Immature natural killer cell (primary cell): ENCODE results near the gene MRPL27. TPM values are rescaled to one million over a fixed set of nuclear protein-coding genes. Genes with fewer than 3 reads are reported as not detected.

ENCODE experiments used
- DNase-seq, 3 donors: peaks; one replicate each; pipeline ENCODE4 v3.0.0; 2022; ENCODE audit warnings: mixed read lengths in 1 of 3
- H3K27ac Mint-ChIP-seq, 6 donors: one replicate each; pipeline ENCODE4 v1.8.0; 2020; ENCODE audit warnings: mixed read lengths in 6 of 6, mild to moderate bottlenecking in 5 of 6, inconsistent platforms in 4 of 6, moderate library complexity in 3 of 6
- H3K27me3 Mint-ChIP-seq, 3 donors: one replicate each; pipeline ENCODE4 v1.8.0; 2020 to 2021; ENCODE audit warnings: low read depth in 3 of 3, mild to moderate bottlenecking in 3 of 3, mixed read lengths in 3 of 3, moderate library complexity in 3 of 3, inconsistent platforms in 1 of 3
- H3K36me3 Mint-ChIP-seq, 3 donors: one replicate each; pipeline ENCODE4 v1.8.0; 2020; ENCODE audit warnings: mixed read lengths in 3 of 3, inconsistent platforms in 2 of 3, mild to moderate bottlenecking in 2 of 3
- H3K4me1 Mint-ChIP-seq, 2 donors: one replicate each; pipeline ENCODE4 v1.8.0; 2020; ENCODE audit warnings: inconsistent platforms in 2 of 2, mild to moderate bottlenecking in 2 of 2, mixed read lengths in 2 of 2, moderate library complexity in 1 of 2
- H3K4me3 Mint-ChIP-seq, 5 donors: one replicate each; pipeline ENCODE4 v1.8.0; 2020; ENCODE audit warnings: mild to moderate bottlenecking in 5 of 5, mixed read lengths in 5 of 5, inconsistent platforms in 3 of 5, moderate library complexity in 3 of 5
- H3K9me3 Mint-ChIP-seq, 6 donors: one replicate each; pipeline ENCODE4 v1.8.0; 2020; ENCODE audit warnings: mild to moderate bottlenecking in 6 of 6, mixed read lengths in 6 of 6, inconsistent platforms in 4 of 6, moderate library complexity in 3 of 6
- polyA plus RNA-seq, 3 donors: library from polyadenylated mRNA; unstranded; fragments of 300-500 nt; fragmentation: Illumina TruSeq; gene quantifications; one replicate each; pipeline ENCODE4 v1.2.3, GENCODE V29; 2021

MRPL27 gene
- polyA plus RNA-seq, 3 donors from 2014 or later = 47.8 to 69.1 (median 49.4) TPM

DNA sequence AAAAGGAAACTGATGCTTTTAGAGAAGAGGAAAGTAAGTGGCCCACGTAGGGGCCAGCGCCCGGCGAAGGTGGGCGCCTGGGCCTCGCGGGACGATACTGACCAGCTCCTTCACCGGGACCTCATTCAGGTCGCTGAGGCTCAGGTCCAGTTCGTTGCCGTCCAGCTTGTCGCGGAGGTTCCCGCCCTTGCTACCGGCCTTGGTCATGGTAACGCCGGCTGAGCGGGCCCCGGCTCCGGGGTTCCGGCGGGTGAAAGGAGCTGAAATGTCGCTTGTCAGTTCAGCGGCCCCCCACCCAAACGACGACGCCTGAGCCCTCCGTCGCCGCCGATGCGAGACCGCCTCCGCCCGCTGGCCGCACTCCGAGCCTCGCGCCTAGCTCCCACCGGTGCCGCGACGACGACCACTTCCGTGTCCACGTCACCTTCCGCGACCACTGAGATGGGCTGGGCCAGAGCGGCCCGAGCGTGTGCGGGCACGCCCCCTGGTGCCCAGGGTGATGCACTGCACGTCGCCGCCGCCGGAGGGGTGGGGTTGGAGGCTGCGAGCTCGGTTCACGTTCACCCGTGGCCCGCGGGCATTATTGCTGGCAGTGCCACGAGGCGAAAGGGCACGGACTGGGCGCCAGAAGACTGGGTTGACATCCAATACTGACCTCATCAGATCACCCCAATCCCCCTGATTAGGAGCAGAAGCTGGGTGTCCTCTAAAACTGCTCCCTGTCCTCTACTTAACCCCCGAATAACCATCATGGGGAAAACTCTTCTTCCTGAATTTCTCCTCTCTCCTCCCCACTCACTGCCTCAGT is 24.3 kb upstream of the MRPL27 start, which contains the start of gene LRRC59:
Gene LRRC59, minus strand, starts transcription at position 413 of the 808 bp plus-strand sequence. Its CDS starts 206 bp downstream, at position 207.
- peaks cover 0 to 3% (median 0%) of the 10 kb centered on the region in 6 donors for H3K9me3 Mint-ChIP-seq
- H3K27ac Mint-ChIP-seq = peak within 1 kb of the TSS; percentile 84 to 94 (median 90)
- H3K27me3 Mint-ChIP-seq = peaks cover 0 to 8% (median 7%) of the 10 kb centered on the region in 3 donors
- peak within 1 kb of the TSS; percentile 85 to 93 (median 89) for H3K4me3 Mint-ChIP-seq
- peaks cover 7 to 15% (median 14%) of the 10 kb centered on the region in 3 donors for H3K36me3 Mint-ChIP-seq
- DNase-seq = peak; percentile 93 to 95 (median 93)
- peaks cover 33 to 45% of the 10 kb centered on the region in 2 donors for H3K4me1 Mint-ChIP-seq

DNA sequence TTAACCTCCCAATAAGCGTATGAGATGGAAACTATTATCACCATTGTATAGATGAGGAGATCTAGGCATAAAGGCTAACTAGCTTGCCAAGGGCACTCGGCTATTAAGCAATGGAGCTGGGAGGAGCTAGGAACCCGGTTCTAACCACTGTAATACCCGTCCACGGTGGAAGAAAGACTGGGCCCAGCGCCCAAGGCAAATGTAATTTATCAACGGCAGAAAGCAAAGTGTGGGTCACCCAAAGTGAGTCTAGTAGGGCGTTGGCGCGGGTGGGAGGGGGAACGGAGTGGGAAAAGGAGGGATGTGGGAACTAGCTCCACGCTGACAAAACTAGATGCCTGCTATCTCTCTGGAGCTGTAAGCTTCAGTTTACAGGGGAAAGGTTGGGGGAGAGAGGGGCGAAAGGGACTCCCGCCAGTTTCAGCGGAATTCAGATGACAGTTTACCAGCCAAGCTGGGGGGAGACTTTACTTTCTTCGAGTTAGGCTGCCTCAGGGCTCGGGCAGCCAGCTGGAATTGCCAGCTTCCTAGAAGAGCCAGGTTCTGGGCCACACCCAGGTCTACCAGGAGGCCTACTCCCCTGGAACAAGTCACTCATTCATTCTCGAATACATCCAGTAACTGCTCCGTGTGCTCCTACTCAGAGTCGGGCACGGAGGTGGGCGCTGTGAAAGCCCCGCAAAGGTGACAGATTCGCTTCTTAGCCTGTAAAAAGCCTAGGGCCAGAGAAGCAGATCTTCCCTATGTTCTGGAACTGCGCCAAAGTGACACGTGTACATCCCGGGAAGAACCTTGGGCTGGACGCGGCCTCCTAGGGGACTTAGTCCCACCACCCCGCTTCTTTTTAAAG is 23.5 kb upstream of the MRPL27 start:
- Mint-ChIP-seq H3K4me1 (peaks cover 33 to 45% of the 10 kb centered on the region in 2 donors), H3K9me3 (peaks cover 0 to 3% (median 0%) of the 10 kb centered on the region in 6 donors), H3K36me3 (peaks cover 7 to 20% (median 16%) of the 10 kb centered on the region in 3 donors), H3K27ac (peak overlapping the region; percentile 82 to 94 (median 84)), H3K4me3 (peak overlapping the region; percentile 85 to 93 (median 89)), H3K27me3 (peaks cover 0 to 8% (median 8%) of the 10 kb centered on the region in 3 donors)
- peak in 2 of 3 donors; percentile 18 to 26 for DNase-seq

DNA sequence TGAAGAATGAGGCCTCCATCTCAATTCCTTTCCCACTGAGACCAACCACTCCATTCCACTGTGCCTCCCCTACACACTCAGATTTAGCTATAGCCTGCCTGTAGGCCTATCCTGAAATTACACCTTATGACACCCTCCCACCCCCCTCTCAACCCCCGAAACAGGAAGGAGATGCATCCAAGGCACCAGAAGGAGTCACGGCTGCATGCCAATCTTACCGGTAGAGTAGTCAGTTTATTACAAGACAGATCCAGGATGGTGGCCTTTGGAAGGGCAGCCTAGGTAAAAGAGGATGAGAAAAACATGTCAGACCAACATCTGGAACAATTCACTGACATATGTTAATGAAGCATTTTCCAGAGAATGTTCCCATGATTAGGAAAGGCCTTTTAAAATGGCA is 21.7 kb upstream of the MRPL27 start:
- Mint-ChIP-seq H3K27ac (peak overlapping the region in 2 of 6 donors; percentile 58 to 74), H3K27me3 (peaks cover 0 to 8% (median 8%) of the 10 kb centered on the region in 3 donors), H3K4me3 (peak overlapping the region; percentile 33 to 85 (median 57)), H3K36me3 (peaks cover 7 to 29% (median 29%) of the 10 kb centered on the region in 3 donors), H3K9me3 (peaks cover 0 to 3% (median 0%) of the 10 kb centered on the region in 6 donors), H3K4me1 (peaks cover 33 to 45% of the 10 kb centered on the region in 2 donors)
- DNase-seq = no peak

DNA sequence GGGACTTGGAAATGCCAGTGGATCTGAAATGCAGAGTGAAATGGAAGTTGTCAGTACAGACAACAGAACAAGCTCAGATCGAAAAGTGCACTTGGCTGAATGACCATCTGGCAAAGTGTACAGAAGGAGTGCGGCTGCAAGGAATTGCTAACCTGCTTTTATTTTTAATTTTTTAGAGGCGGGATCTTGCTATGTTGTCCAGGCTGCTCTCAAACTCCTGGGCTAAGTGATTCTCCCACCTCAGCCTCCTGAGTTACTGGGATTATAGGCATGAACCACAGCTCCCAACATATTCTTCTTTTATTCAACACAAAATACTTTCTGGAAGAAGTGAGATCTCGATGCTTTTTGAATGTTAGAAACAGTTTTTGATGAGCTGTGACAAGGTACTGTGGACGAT is 20.7 kb upstream of the MRPL27 start:
- peaks cover 7 to 36% (median 36%) of the 10 kb centered on the region in 3 donors for H3K36me3 Mint-ChIP-seq
- H3K27ac Mint-ChIP-seq = peak overlapping the region in 1 of 6 donors; percentile 58
- H3K27me3 Mint-ChIP-seq = peaks cover 0 to 8% (median 8%) of the 10 kb centered on the region in 3 donors
- no peak for DNase-seq
- H3K4me3 Mint-ChIP-seq = no peak overlapping the region
- H3K4me1 Mint-ChIP-seq = peaks cover 33 to 45% of the 10 kb centered on the region in 2 donors
- no peaks in the 10 kb centered on the region for H3K9me3 Mint-ChIP-seq

DNA sequence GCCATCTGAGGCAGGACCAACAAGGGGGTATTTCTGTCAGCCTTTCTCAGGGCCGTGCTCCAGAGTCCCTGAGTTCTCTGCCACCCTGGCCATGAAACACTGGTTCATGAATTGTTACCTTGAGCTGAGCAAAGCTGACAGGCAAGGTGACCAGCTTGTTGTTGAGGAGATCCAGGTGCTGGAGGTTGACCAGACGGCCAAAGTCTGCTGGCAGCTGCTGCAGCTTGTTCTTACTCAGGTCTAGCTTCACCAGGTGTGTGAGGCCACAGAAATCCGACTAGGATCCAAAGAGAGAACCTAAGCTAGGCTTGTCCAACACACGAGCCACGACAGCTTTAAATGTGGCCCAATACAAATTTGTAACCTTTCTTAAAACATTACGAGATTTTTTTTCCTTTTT is 19.6 kb upstream of the MRPL27 start:
- Mint-ChIP-seq H3K9me3 (no peaks in the 10 kb centered on the region), H3K4me1 (peaks cover 31 to 41% of the 10 kb centered on the region in 2 donors), H3K27me3 (peaks cover 0 to 7% (median 6%) of the 10 kb centered on the region in 3 donors), H3K36me3 (peaks cover 7 to 44% (median 42%) of the 10 kb centered on the region in 3 donors), H3K27ac (no peak overlapping the region), H3K4me3 (no peak overlapping the region)
- DNase-seq = no peak

DNA sequence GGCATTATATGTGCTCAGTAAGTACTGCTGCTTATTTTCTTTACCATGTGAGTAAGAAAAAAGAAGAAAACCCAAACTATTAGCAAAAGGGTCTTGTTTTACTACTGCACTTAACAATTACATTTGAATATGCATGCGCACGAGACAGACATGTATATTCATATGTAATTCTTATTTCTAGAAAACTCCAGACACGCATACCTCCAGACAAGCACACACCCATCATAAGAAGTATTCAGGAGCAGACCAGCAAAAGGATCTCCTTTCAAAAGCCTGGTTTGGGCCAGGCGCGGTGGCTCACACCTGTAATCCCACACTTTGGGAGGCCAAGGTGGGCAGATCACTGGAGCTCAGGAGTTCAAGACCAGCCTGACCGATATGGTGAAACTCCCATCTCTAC is 16.6 kb upstream of the MRPL27 start:
- H3K4me3 Mint-ChIP-seq = no peak overlapping the region
- H3K9me3 Mint-ChIP-seq = no peaks in the 10 kb centered on the region
- H3K4me1 Mint-ChIP-seq = peaks cover 6 to 30% of the 10 kb centered on the region in 2 donors
- peaks cover 0 to 4% (median 0%) of the 10 kb centered on the region in 3 donors for H3K27me3 Mint-ChIP-seq
- H3K36me3 Mint-ChIP-seq = peaks cover 18 to 64% (median 63%) of the 10 kb centered on the region in 3 donors
- no peak overlapping the region for H3K27ac Mint-ChIP-seq
- no peak for DNase-seq

DNA sequence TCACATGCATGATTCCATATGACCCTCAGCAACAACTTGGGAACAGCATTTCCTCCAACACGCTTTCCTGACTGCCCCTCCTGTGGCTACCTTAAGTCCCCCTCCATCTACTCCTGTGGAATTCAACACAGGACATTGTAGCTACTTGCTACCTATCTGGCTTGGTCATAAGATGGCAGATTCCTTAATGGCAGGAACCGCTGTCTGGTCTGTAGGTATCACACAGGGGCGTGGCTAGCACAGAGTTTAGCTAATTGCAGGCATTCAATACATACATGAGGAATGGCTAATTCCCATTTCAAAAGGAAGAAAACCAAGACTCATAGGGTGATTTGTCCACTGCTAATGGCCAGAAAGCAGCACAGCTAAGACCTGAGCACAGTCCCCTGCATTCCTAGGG is 15.7 kb upstream of the MRPL27 start:
- no peak overlapping the region for H3K27ac Mint-ChIP-seq
- no peak for DNase-seq
- no peaks in the 10 kb centered on the region for H3K9me3 Mint-ChIP-seq
- peaks cover 0 to 4% (median 3%) of the 10 kb centered on the region in 3 donors for H3K27me3 Mint-ChIP-seq
- peaks cover 1 to 22% of the 10 kb centered on the region in 2 donors for H3K4me1 Mint-ChIP-seq
- H3K36me3 Mint-ChIP-seq = peaks cover 22 to 61% (median 60%) of the 10 kb centered on the region in 3 donors
- no peak overlapping the region for H3K4me3 Mint-ChIP-seq

DNA sequence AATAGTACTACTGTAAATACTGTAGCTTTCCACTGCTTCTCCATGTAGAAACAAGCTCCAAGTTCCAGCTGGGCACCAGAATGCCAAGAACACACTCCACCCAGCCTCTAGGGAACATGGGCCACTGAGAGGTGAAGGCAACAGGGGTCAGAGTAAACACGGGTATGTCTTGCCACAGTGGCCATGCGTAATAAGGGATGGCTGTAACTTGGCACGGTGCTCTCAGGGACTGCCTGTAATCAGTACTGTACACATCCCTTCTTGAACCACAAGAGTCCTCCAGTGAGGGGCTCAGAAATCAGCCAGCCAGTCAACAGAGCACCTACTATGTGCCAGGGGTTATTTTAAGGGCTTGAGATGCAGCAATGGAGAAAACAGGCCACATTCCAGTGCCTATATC is 13.5 kb upstream of the MRPL27 start:
- peaks cover 19 to 58% (median 50%) of the 10 kb centered on the region in 3 donors for H3K36me3 Mint-ChIP-seq
- peak overlapping the region in 1 of 6 donors; percentile 30 for H3K27ac Mint-ChIP-seq
- H3K27me3 Mint-ChIP-seq = peaks cover 0 to 4% (median 3%) of the 10 kb centered on the region in 3 donors
- no peak for DNase-seq
- H3K4me3 Mint-ChIP-seq = no peak overlapping the region
- peaks cover 1 to 14% of the 10 kb centered on the region in 2 donors for H3K4me1 Mint-ChIP-seq
- no peaks in the 10 kb centered on the region for H3K9me3 Mint-ChIP-seq

DNA sequence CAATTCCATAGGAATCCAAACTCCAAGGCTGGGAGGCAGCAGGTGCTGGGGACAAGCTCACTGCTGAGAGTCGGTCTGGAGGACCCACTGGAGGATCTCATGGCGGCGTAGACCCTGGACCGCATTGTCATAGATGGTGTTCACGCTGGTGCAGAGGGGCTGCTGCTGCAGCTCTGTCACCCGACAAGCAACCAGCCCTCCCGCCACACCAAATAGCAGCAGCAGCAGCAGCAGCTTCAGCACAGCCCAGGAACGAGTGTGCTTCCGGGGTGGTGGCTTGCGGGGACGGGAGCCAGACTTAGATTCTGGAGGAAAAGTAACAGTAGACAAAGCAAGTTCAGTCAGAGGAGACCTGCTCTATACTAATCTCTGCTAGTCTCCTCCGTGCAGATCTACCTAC is 9.9 kb upstream of the MRPL27 start:
- peaks cover 1 to 14% of the 10 kb centered on the region in 2 donors for H3K4me1 Mint-ChIP-seq
- H3K27me3 Mint-ChIP-seq = peaks cover 0 to 11% (median 3%) of the 10 kb centered on the region in 3 donors
- H3K36me3 Mint-ChIP-seq = peaks cover 19 to 37% (median 27%) of the 10 kb centered on the region in 3 donors
- no peak overlapping the region for H3K4me3 Mint-ChIP-seq
- H3K27ac Mint-ChIP-seq = no peak overlapping the region
- no peak for DNase-seq
- H3K9me3 Mint-ChIP-seq = no peaks in the 10 kb centered on the region

DNA sequence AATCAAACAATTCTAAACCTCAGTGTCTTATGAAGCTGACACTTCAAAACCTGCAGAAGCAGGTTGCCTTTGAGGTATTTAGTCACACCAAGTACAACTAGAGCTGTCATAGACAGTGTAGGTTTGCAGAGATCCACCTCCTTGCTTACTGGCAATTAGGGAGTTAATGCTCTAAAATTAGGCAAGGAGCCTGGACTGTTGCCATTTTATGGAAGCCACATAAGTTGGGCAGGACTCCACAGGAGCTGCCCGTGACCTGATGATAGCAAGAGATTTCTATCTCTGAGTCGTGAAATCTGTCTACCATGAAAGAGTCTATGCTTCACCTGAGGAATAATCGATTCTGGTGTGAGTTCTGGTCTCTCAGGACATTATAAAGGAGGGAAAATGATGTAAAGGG is 8.9 kb upstream of the MRPL27 start:
- peak overlapping the region in 1 of 6 donors; percentile 25 for H3K27ac Mint-ChIP-seq

DNA sequence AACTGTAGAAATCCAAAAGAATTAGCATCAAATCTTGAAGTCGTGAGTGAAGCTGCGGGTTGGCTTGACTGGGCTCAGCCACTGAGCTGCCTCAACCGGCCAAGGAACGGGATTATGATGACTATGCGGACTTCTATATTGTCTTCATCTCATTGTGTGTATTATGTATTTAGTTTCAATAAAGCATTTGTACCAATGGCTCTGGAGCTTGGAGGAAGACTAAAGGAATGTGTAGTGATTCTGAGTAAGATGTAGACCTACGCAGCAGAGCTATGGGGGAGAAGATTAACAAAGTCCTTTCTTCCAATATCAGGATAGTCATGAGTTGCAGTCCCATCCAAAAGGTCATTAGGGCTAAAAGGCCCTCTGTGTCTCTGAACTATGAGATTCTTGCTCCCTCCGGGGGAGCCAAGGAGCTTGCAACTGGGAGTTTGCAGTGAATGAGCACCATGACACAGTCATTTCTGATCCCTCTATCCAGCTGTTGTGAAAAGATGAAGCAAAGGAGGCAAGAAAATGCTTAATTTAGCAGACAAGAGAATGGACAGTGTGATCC is 8.4 kb upstream of the MRPL27 start:
- Mint-ChIP-seq H3K4me3 (no peak overlapping the region), H3K4me1 (peaks cover 0 to under 1% of the 10 kb centered on the region in 2 donors), H3K27ac (no peak overlapping the region), H3K9me3 (no peaks in the 10 kb centered on the region), H3K36me3 (peaks cover 12 to 25% (median 13%) of the 10 kb centered on the region in 3 donors), H3K27me3 (peaks cover 0 to 11% (median 3%) of the 10 kb centered on the region in 3 donors)
- DNase-seq = no peak

More for the DNA sequence above, 8.9 kb upstream of the MRPL27 start:
- Mint-ChIP-seq H3K36me3 (peaks cover 13 to 27% (median 17%) of the 10 kb centered on the region in 3 donors), H3K4me1 (peaks cover 1 to 6% of the 10 kb centered on the region in 2 donors), H3K9me3 (no peaks in the 10 kb centered on the region), H3K4me3 (no peak overlapping the region), H3K27me3 (peaks cover 0 to 11% (median 3%) of the 10 kb centered on the region in 3 donors)
- no peak for DNase-seq

DNA sequence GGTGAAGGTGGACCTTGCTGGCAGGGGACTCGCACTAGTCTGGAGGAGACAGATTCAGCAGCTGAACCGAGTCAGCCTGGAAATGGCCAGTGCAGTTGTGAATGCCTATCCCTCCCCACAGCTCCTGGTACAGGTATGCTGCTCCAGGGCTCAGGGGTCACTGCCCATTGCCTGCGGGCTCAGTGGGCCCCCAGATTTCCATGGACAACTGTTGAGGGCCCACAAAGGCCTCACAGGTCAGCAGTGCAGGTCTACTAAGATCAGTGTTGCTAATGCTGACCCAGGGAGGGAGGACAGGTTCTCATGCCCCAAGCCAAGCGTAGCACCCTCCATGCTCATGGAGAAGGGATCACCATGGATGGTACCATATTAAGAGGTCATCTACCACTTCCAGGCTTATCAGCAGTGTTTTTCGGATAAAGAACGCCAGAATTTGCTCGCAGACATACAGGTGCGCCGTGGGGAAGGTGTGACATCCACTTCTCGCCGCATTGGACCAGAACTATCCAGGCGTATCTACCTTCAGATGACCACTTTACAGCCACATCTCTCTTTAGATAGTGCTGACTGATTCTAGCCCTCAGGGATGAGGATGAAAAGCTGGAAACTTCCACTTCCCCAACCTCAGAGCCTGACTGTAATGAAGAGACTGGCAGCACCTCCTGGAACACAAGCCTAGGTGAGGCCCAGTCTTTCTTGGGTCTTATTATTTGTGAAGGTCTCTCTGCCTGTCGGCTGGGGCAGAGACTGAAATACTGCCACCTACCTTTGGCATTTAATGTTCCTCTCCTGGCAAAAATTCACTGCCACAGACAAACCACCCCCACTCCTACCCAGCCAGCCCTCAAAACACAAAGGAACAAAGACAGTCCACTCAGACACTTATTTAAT is 7.6 kb upstream of the MRPL27 start:
- Mint-ChIP-seq H3K36me3 (peaks cover 10 to 24% (median 13%) of the 10 kb centered on the region in 3 donors), H3K27me3 (peaks cover 0 to 11% (median 3%) of the 10 kb centered on the region in 3 donors), H3K27ac (no peak overlapping the region), H3K4me3 (no peak overlapping the region), H3K9me3 (no peaks in the 10 kb centered on the region), H3K4me1 (no peaks in the 10 kb centered on the region)
- DNase-seq = no peak
